GM19452 (cell line): Measurements from ENCODE around the gene FYCO1.
"Not testable (repeated sequence)": the region's sequence is repeated elsewhere in the genome, so short reads cannot be mapped to it uniquely, and the experiment has no call there.

ENCODE experiments used
- ATAC-seq: cut with Tn5 transposase; IDR thresholded peaks from one replicate; pipeline ENCODE4 v1.9.1; 2021; ENCODE audit not compliant: unreplicated experiment

FYCO1 gene

GRCh38 chr3:45995236-45996192 is at the start of gene FYCO1:
Gene FYCO1 (minus strand): TSS chr3:45995824. CDS start chr3:45984910, 10,914 bp downstream.
- ATAC-seq = peak; percentile 93

- no peak for ATAC-seq
Observed at GRCh38 chr3:46038916-46039315, 43.3 kb upstream of the FYCO1 start.

GRCh38 chr3:46038071-46038470 is 42.4 kb upstream of the FYCO1 start:
- not testable (repeated sequence) for ATAC-seq

- ATAC-seq = no peak
Observed at GRCh38 chr3:46036191-46036590, 40.6 kb upstream of the FYCO1 start.

- ATAC-seq = no peak
Observed at GRCh38 chr3:46031747-46032146, 36.1 kb upstream of the FYCO1 start.

GRCh38 chr3:46031269-46031668 is 35.6 kb upstream of the FYCO1 start:
- no peak for ATAC-seq

GRCh38 chr3:46030626-46031025 is 35.0 kb upstream of the FYCO1 start:
- no peak for ATAC-seq

GRCh38 chr3:46029953-46030543 is 34.4 kb upstream of the FYCO1 start:
- no peak for ATAC-seq

GRCh38 chr3:46027736-46028397 is 32.2 kb upstream of the FYCO1 start:
- ATAC-seq = no peak

- no peak for ATAC-seq
Observed at GRCh38 chr3:46027021-46027705, 31.5 kb upstream of the FYCO1 start, which contains the start of gene XCR1. Gene XCR1 (minus strand): TSS chr3:46027483. CDS start chr3:46021947, 5,536 bp downstream.

GRCh38 chr3:46025139-46025538 is 29.5 kb upstream of the FYCO1 start:
- ATAC-seq = no peak

GRCh38 chr3:46024131-46024530 is 28.5 kb upstream of the FYCO1 start:
- ATAC-seq = no peak

- ATAC-seq = no peak
Observed at GRCh38 chr3:46022909-46023785, 27.5 kb upstream of the FYCO1 start.

- no peak for ATAC-seq
Observed at GRCh38 chr3:46021516-46021915, 25.9 kb upstream of the FYCO1 start.

GRCh38 chr3:46020766-46021510 is 25.3 kb upstream of the FYCO1 start:
- no peak for ATAC-seq

GRCh38 chr3:46019707-46020106 is 24.1 kb upstream of the FYCO1 start:
- ATAC-seq = no peak

- no peak for ATAC-seq
Observed at GRCh38 chr3:46017720-46018119, 22.1 kb upstream of the FYCO1 start.

- ATAC-seq = no peak
Observed at GRCh38 chr3:46013316-46014094, 17.9 kb upstream of the FYCO1 start.

GRCh38 chr3:46012246-46012645 is 16.6 kb upstream of the FYCO1 start:
- no peak for ATAC-seq
